SK-N-MC (cell line): Measurements from ENCODE around the gene PTPRB.

ENCODE experiments used
- EZH2 ChIP-seq: fragments of 200-600 bp; sonication (generic); IDR thresholded peaks from one replicate; pipeline ENCODE4 v1.6.1; 2017; ENCODE audit warnings: antibody characterized with exemption
- FOXP2 ChIP-seq: optimal IDR thresholded peaks from 2 replicates; pipeline ENCODE3; 2011; ENCODE audit warnings: mild to moderate bottlenecking, moderate library complexity; ENCODE audit not compliant: insufficient read depth; ENCODE audit errors: extremely low read length, control extremely low read depth
- POLR2AphosphoS5 ChIP-seq: IDR thresholded peaks from 2 replicates; pipeline ENCODE4 v1.6.1; 2012; ENCODE audit warnings: mild to moderate bottlenecking, low read depth, low read length, borderline replicate concordance

GRCh38 chr12:70627677-70628076 is 9.6 kb downstream of the PTPRB start:
- TF ChIP-seq EZH2: no peak
- TF ChIP-seq POLR2AphosphoS5: no peak
- no peak for TF ChIP-seq FOXP2
